ENCODE results near the gene CDK2AP2.
"Not testable (repeated sequence)": the region's sequence is repeated elsewhere in the genome, so short reads cannot be mapped to it uniquely, and the experiment has no call there.

GRCh38 chr11:67485873-67486361 lies 22.0 kb downstream of the CDK2AP2 start:
- not testable (repeated sequence) for TF ChIP-seq CTCF (conservative IDR thresholded peaks at IDR 0.05; ENCODE audit: low read length); EZH2phosphoT487 (IDR thresholded peaks at IDR 0.05; ENCODE audit: borderline replicate concordance)

All from Loucy (cell line).